Nephron progenitor cell (in vitro differentiated cells): ENCODE results near the gene ROS1.

Experiments
- DNase-seq: peaks from one replicate; pipeline ENCODE4 v3.0.0; 2021
- H3K27ac Mint-ChIP-seq: 2 replicates; pipeline ENCODE4 v1.8.0; 2021; ENCODE audit warnings: mild to moderate bottlenecking, moderate library complexity, mixed read lengths
- H3K27me3 Mint-ChIP-seq: 2 replicates; pipeline ENCODE4 v1.8.0; 2021; ENCODE audit warnings: mild to moderate bottlenecking, low read depth, mixed read lengths; ENCODE audit not compliant: poor library complexity
- H3K36me3 Mint-ChIP-seq: 2 replicates; pipeline ENCODE4 v1.8.0; 2021; ENCODE audit warnings: low read depth, mixed read lengths
- H3K4me1 Mint-ChIP-seq: 2 replicates; pipeline ENCODE4 v1.8.0; 2021; ENCODE audit warnings: mixed read lengths
- H3K4me3 Mint-ChIP-seq: 2 replicates; pipeline ENCODE4 v1.8.0; 2021; ENCODE audit warnings: mild to moderate bottlenecking, moderate library complexity, mixed read lengths
- H3K9me3 Mint-ChIP-seq: 2 replicates; pipeline ENCODE4 v1.8.0; 2021; ENCODE audit warnings: mild to moderate bottlenecking, moderate library complexity, mixed read lengths
- CTCF ChIP-seq: fragments of 200-600 bp; sonication (generic); IDR thresholded peaks from 2 replicates; pipeline ENCODE4 v1.5.0; 2021; ENCODE audit warnings: antibody characterized with exemption

ROS1 gene

GRCh38 chr6:117432273-117432672 is 6.5 kb upstream of the ROS1 start:
- Mint-ChIP-seq H3K9me3 (no peaks in the 10 kb centered on the region), H3K4me3 (no peak overlapping the region), H3K27ac (no peak overlapping the region), H3K36me3 (no peaks in the 10 kb centered on the region), H3K4me1 (no peaks in the 10 kb centered on the region), H3K27me3 (no peaks in the 10 kb centered on the region)
- TF ChIP-seq CTCF = no peak
- no peak for DNase-seq

- no peak for TF ChIP-seq CTCF
- Mint-ChIP-seq H3K36me3 (no peaks in the 10 kb centered on the region), H3K27me3 (peaks cover 10% of the 10 kb centered on the region), H3K4me1 (no peaks in the 10 kb centered on the region), H3K9me3 (no peaks in the 10 kb centered on the region), H3K4me3 (no peak overlapping the region), H3K27ac (no peak overlapping the region)
- no peak for DNase-seq
These were observed 2.0 kb downstream of the ROS1 start for GRCh38 chr6:117423754-117424153.

GRCh38 chr6:117418320-117418719 is 7.4 kb downstream of the ROS1 start:
- DNase-seq = no peak
- no peaks in the 10 kb centered on the region for H3K36me3 Mint-ChIP-seq
- H3K27me3 Mint-ChIP-seq = peaks cover 8% of the 10 kb centered on the region
- no peaks in the 10 kb centered on the region for H3K4me1 Mint-ChIP-seq
- TF ChIP-seq CTCF = no peak
- H3K9me3 Mint-ChIP-seq = no peaks in the 10 kb centered on the region
- H3K4me3 Mint-ChIP-seq = no peak overlapping the region
- H3K27ac Mint-ChIP-seq = no peak overlapping the region

GRCh38 chr6:117417851-117418250 is 7.9 kb downstream of the ROS1 start:
- Mint-ChIP-seq H3K9me3 (no peaks in the 10 kb centered on the region), H3K4me3 (no peak overlapping the region), H3K27me3 (peaks cover 8% of the 10 kb centered on the region), H3K36me3 (no peaks in the 10 kb centered on the region), H3K4me1 (no peaks in the 10 kb centered on the region), H3K27ac (no peak overlapping the region)
- DNase-seq = no peak
- no peak for TF ChIP-seq CTCF

DNA sequence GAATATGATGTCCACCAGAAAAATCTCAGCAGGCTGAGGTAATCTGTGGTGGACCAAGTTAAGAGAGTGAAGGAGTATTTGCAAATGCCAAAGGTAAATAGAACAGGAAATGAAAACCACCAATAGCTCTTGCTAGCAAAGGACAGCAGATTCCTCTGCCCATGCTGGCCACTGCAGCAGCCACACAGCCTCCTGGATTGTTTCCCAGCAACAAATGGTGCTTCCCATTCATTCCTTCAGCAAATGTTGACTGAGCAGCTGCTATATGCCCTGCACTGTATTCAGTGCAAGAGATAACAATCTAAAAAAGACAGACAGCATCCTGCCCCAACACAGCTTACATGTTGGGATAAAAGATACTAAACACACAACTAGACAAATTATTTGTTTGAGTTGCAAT is 11.0 kb downstream of the ROS1 start:
- H3K4me3 Mint-ChIP-seq = no peak overlapping the region
- no peaks in the 10 kb centered on the region for H3K4me1 Mint-ChIP-seq
- no peaks in the 10 kb centered on the region for H3K9me3 Mint-ChIP-seq
- no peak for TF ChIP-seq CTCF
- no peaks in the 10 kb centered on the region for H3K36me3 Mint-ChIP-seq
- peaks cover 8% of the 10 kb centered on the region for H3K27me3 Mint-ChIP-seq
- H3K27ac Mint-ChIP-seq = no peak overlapping the region
- DNase-seq = no peak

DNA sequence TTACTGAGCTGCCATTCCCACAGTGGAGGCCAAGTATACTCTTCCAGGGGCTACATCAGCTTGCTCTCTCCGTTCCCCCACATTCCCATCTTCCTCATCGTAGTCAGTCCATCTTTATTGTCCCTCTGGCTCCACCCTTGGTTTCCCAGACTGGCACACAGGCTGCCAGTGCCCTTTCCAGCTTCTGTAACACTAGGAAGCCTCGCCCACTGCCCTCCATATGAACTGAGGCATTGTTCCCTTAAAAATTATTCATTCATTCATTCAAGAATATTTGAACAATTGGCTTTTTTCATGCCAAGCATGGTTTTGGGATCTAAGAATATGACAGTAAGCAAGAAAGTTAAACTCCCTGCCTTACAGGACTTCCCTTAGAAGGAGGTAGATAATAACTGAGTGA is 14.3 kb downstream of the ROS1 start:
- no peak for DNase-seq
- Mint-ChIP-seq H3K27me3 (no peaks in the 10 kb centered on the region), H3K36me3 (no peaks in the 10 kb centered on the region), H3K9me3 (no peaks in the 10 kb centered on the region), H3K4me3 (no peak overlapping the region), H3K4me1 (no peaks in the 10 kb centered on the region), H3K27ac (no peak overlapping the region)
- TF ChIP-seq CTCF = no peak
